Left lung (tissue), 14 donors: ENCODE data around the gene GFER. TPM values are rescaled to one million over a fixed set of nuclear protein-coding genes. Genes with fewer than 3 reads are reported as not detected.
"Not testable (repeated sequence)": the region's sequence is repeated elsewhere in the genome, so short reads cannot be mapped to it uniquely, and the experiment has no call there.

ENCODE experiments used
- ATAC-seq: fragments of 200-7000 bp; cut with Tn5 transposase; one replicate; pipeline ENCODE4 v1.9.1; 2020; ENCODE audit warnings: moderate library complexity
- DNase-seq, 4 donors: peaks; one replicate each; pipeline ENCODE4 v3.0.0-alpha.2; 2013 to 2020
- H3K27ac ChIP-seq, 2 donors: fragments of 200-600 bp; sonication (generic) in 1 of 2; one replicate each; pipeline versions ENCODE4 v1.5.0 to v1.8.0; 2020 to 2021
- H3K27me3 ChIP-seq, 2 donors: fragments of 200-600 bp; sonication (generic) in 1 of 2; one replicate each; pipeline versions ENCODE4 v1.5.0 to v1.8.0; 2020 to 2021
- H3K36me3 ChIP-seq, 2 donors: fragments of 200-600 bp; sonication (generic) in 1 of 2; one replicate each; pipeline versions ENCODE4 v1.5.0 to v1.8.0; 2020 to 2021
- H3K4me1 ChIP-seq, 2 donors: fragments of 200-600 bp; one replicate each; pipeline ENCODE4 v1.8.0; 2021
- H3K4me3 ChIP-seq, 2 donors: fragments of 200-600 bp; sonication (generic) in 1 of 2; one replicate each; pipeline versions ENCODE4 v1.5.0 to v1.8.0; 2020 to 2021; ENCODE audit warnings: mild to moderate bottlenecking in 1 of 2
- H3K9me3 ChIP-seq, 2 donors: fragments of 200-600 bp; sonication (generic) in 1 of 2; one replicate each; pipeline versions ENCODE4 v1.5.0 to v1.8.0; 2020 to 2021
- intact Hi-C, 2 donors: fragments of 100-400 bp; cut with DNase I; formaldehyde crosslinking; loops; one replicate each; pipeline versions ENCODE4 v1.11.2 to v1.14.2; 2022
- long read RNA-seq, 12 donors: library from polyadenylated mRNA in 2 of 12; unstranded in 2 of 12; transcript quantifications; one replicate each; pipeline ENCODE4 v2.0.0 and lab custom pipeline, GENCODE V29; 2019 to 2026
- polyA plus RNA-seq, 6 donors: library from polyadenylated mRNA; unstranded; fragments of 120-200 nt; gene quantifications; one replicate each; pipeline ENCODE4 v1.2.1, GENCODE V29; 2013; ENCODE audit not compliant: insufficient read length in 6 of 6
- total RNA-seq, 2 donors: library from RNA; stranded (reverse); fragmentation: NEBNext Ultra II Directional; extraction: Animal tissue kit (Norgen Biotek cat#: 25700); gene quantifications; one replicate each; pipeline ENCODE4 v1.2.1, GENCODE V29; 2021
- TF ChIP-seq, protein P1 (sequence below), 2 donors: fragments of 200-600 bp; sonication (generic) in 1 of 2; IDR thresholded peaks; one replicate each; pipeline versions ENCODE4 v1.5.0 to v1.8.0; 2021; ENCODE audit warnings: antibody characterized with exemption in 2 of 2
- donor health status: DM: no; HTN: yes; CAD: no.
- donor health status: DM: no; HTN: no; CAD: no.

The GFER gene
- total RNA-seq (10 to 100 TPM; 25.8 to 26.1 TPM), polyA plus RNA-seq (10 to 100 TPM; 15.7 to 21.5 (median 19.1) TPM)
- long read RNA-seq, donor 1, transcript GFER-201 (3 exons, 2,345 nt): major isoform, 10 of 16 reads
- long read RNA-seq, donor 1, partial matches to known transcripts: 0 of 16 reads
- long read RNA-seq, donor 1, other reads (novel, unspliced or antisense): 0 of 16 reads
- long read RNA-seq, donor 2, transcript GFER-201 (3 exons, 2,345 nt): major isoform, 8 of 19 reads
- long read RNA-seq, donor 2, transcript GFER-203 (2 exons, 1,365 nt): minor isoform, 7 of 19 reads
- long read RNA-seq, donor 2, partial matches to known transcripts: 0 of 19 reads
- long read RNA-seq, donor 2, other reads (novel, unspliced or antisense): 0 of 19 reads
- long read RNA-seq, donor 3, transcript GFER-201 (3 exons, 2,345 nt): major isoform, 15 of 16 reads
- long read RNA-seq, donor 3, partial matches to known transcripts: 0 of 16 reads
- long read RNA-seq, donor 3, other reads (novel, unspliced or antisense): 0 of 16 reads
- long read RNA-seq, donor 4, transcript GFER-201 (3 exons, 2,345 nt): major isoform, 23 of 24 reads
- long read RNA-seq, donor 4, partial matches to known transcripts: 0 of 24 reads
- long read RNA-seq, donor 4, other reads (novel, unspliced or antisense): 1 of 24 reads
- long read RNA-seq, donor 5, transcript GFER-201 (3 exons, 2,345 nt): major isoform, 7 of 11 reads
- long read RNA-seq, donor 5, partial matches to known transcripts: 0 of 11 reads
- long read RNA-seq, donor 5, other reads (novel, unspliced or antisense): 0 of 11 reads
- long read RNA-seq, donor 6, transcript GFER-201 (3 exons, 2,345 nt): major isoform, 8 of 14 reads
- long read RNA-seq, donor 6, partial matches to known transcripts: 0 of 14 reads
- long read RNA-seq, donor 6, other reads (novel, unspliced or antisense): 0 of 14 reads
- long read RNA-seq, donor 7, transcript GFER-201 (3 exons, 2,345 nt): major isoform, 8 of 12 reads
- long read RNA-seq, donor 7, partial matches to known transcripts: 0 of 12 reads
- long read RNA-seq, donor 7, other reads (novel, unspliced or antisense): 0 of 12 reads
- long read RNA-seq, donor 8, partial matches to known transcripts: 0 of 6 reads
- long read RNA-seq, donor 8, other reads (novel, unspliced or antisense): 0 of 6 reads
- long read RNA-seq, donor 9: 0 reads
- long read RNA-seq, donor 10, transcript GFER-201 (3 exons, 2,345 nt): major isoform, 25 of 28 reads
- long read RNA-seq, donor 10, partial matches to known transcripts: 1 of 28 reads
- long read RNA-seq, donor 10, other reads (novel, unspliced or antisense): 2 of 28 reads
- long read RNA-seq, donor 11: 0 reads
- long read RNA-seq, donor 12, transcript GFER-201 (3 exons, 2,345 nt): major isoform, 8 of 11 reads
- long read RNA-seq, donor 12, partial matches to known transcripts: 0 of 11 reads
- long read RNA-seq, donor 12, other reads (novel, unspliced or antisense): 0 of 11 reads

GRCh38 chr16:1983544-1984346 is at the start of gene GFER:
TSS of gene GFER (plus strand) at chr16:1984193. CDS start at chr16:1984219, 26 bp downstream.
- Histone ChIP-seq H3K27me3 (peaks cover 30 to 58% of the 10 kb centered on the region in 2 donors), H3K36me3 (peaks cover 0 to 32% of the 10 kb centered on the region in 2 donors), H3K4me1 (peaks cover 15 to 32% of the 10 kb centered on the region in 2 donors), H3K27ac (peak within 1 kb of the TSS; percentile 63 to 88), H3K4me3 (peak within 1 kb of the TSS; percentile 71 to 88), H3K9me3 (no peaks in the 10 kb centered on the region)
- TF ChIP-seq, protein P1, sequence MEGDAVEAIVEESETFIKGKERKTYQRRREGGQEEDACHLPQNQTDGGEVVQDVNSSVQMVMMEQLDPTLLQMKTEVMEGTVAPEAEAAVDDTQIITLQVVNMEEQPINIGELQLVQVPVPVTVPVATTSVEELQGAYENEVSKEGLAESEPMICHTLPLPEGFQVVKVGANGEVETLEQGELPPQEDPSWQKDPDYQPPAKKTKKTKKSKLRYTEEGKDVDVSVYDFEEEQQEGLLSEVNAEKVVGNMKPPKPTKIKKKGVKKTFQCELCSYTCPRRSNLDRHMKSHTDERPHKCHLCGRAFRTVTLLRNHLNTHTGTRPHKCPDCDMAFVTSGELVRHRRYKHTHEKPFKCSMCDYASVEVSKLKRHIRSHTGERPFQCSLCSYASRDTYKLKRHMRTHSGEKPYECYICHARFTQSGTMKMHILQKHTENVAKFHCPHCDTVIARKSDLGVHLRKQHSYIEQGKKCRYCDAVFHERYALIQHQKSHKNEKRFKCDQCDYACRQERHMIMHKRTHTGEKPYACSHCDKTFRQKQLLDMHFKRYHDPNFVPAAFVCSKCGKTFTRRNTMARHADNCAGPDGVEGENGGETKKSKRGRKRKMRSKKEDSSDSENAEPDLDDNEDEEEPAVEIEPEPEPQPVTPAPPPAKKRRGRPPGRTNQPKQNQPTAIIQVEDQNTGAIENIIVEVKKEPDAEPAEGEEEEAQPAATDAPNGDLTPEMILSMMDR (IDR thresholded peaks at IDR 0.05): peak; percentile 38 to 48
- intact Hi-C loops: no loop called here
- peak; percentile 89 for ATAC-seq
- peak; percentile 91 to 97 (median 93) for DNase-seq

- Histone ChIP-seq H3K4me1 (peaks cover under 1 to 56% of the 10 kb centered on the region in 2 donors), H3K27me3 (peaks cover 0 to 15% of the 10 kb centered on the region in 2 donors), H3K9me3 (no peaks in the 10 kb centered on the region), H3K4me3 (no peak overlapping the region), H3K36me3 (peaks cover 0 to 51% of the 10 kb centered on the region in 2 donors), H3K27ac (peak overlapping the region in 1 of 2 donors; percentile 93)
- intact Hi-C loops: no loop called here
- no peak for ATAC-seq
- no peak for DNase-seq
- TF ChIP-seq, protein P1 (IDR thresholded peaks at IDR 0.05): no peak
Measured at GRCh38 chr16:1936945-1937479, 47.0 kb upstream of the GFER start.

GRCh38 chr16:1938316-1938715 is 45.7 kb upstream of the GFER start:
- peaks cover 0 to 4% of the 10 kb centered on the region in 2 donors for H3K27me3 ChIP-seq
- H3K4me3 ChIP-seq: peak overlapping the region in 1 of 2 donors; percentile 8
- DNase-seq (peak in 1 of 4 donors; percentile 68), ATAC-seq (no peak)
- H3K36me3 ChIP-seq: peaks cover 0 to 51% of the 10 kb centered on the region in 2 donors
- intact Hi-C loops: no loop called here
- TF ChIP-seq, protein P1 (IDR thresholded peaks at IDR 0.05): no peak
- H3K9me3 ChIP-seq: no peaks in the 10 kb centered on the region
- peak overlapping the region in 1 of 2 donors; percentile 93 for H3K27ac ChIP-seq
- peaks cover 6 to 62% of the 10 kb centered on the region in 2 donors for H3K4me1 ChIP-seq

GRCh38 chr16:1938910-1939309 is 45.1 kb upstream of the GFER start:
- H3K27me3 ChIP-seq: no peaks in the 10 kb centered on the region
- no peak for DNase-seq
- peak overlapping the region in 1 of 2 donors; percentile 93 for H3K27ac ChIP-seq
- ATAC-seq: no peak
- H3K4me1 ChIP-seq: peaks cover 6 to 67% of the 10 kb centered on the region in 2 donors
- peak overlapping the region in 1 of 2 donors; percentile 8 for H3K4me3 ChIP-seq
- intact Hi-C loops: no loop called here
- H3K36me3 ChIP-seq: peaks cover 0 to 51% of the 10 kb centered on the region in 2 donors
- H3K9me3 ChIP-seq: no peaks in the 10 kb centered on the region
- TF ChIP-seq, protein P1 (IDR thresholded peaks at IDR 0.05): no peak

DNA sequence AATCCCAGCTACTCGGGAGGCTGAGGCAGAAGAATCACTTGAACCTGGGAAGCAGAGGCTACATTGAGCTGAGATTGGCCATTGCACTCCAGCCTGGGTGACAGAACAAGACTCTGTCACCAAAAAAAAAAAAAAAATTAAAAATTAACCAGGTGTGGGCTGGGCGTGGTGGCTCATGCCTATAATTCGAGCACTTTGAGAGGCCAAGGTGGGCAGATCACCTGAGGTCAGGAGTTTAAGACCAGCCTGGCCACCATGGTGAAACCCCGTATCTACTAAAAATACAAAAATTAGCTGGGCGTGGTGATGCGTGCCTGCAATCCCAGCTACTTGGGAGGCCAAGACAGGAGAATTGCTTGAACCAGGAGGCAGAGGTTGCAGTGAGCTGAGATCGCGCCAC is 44.2 kb upstream of the GFER start:
- DNase-seq, ATAC-seq, H3K9me3 ChIP-seq, H3K27me3 ChIP-seq, intact Hi-C loops: not testable (repeated sequence)
- Histone ChIP-seq H3K4me3 (peak overlapping the region in 1 of 2 donors; percentile 72), H3K36me3 (peaks cover 0 to 51% of the 10 kb centered on the region in 2 donors), H3K27ac (peak overlapping the region in 1 of 2 donors; percentile 93), H3K4me1 (peaks cover 6 to 69% of the 10 kb centered on the region in 2 donors)
